ENCODE results near the gene PLCL1.

PLCL1 gene

DNA sequence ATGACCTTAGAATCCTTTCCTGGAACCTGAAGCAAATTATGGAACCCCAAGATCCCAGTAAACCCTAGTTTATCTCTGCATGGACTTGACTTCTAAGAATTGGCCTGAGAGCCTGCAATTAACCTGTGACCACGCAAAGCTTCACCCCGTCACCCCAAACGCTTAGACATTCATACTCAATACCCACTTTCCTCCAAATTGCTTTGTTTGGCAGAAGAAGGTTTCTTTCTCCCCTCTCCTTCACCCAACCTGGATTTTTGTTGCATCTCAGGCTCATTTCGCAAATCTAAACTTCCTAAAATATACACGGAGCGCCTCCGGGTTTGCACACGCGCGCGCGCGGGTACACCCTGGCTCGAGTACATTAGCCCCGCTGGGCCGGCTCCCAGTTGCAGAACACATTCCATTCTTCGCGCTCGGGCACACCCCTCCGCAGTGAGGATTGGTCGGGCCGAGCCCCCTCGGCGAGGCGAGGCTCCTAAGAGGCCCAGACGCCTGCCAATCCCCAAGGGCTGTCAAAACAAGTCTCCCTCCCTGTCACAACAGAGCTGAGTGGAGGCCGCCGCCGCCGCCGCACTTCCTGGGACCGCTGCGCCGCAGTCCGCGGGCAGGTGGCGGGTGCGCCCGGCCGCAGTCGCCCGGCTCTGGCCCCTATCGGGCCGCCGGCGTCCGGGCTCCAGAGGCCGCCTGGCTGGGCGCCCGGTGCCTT is at the start of gene PLCL1:
TSS of gene PLCL1 (plus strand) at position 545 of the 709 bp plus-strand sequence.
- peak; percentile 39 for FAIRE-seq

GRCh38 chr2:197759013-197759412 is 45.4 kb upstream of the PLCL1 start:
- no peak for FAIRE-seq

GRCh38 chr2:197759625-197760292 is 44.6 kb upstream of the PLCL1 start:
- FAIRE-seq: no peak

GRCh38 chr2:197760293-197760657 is 44.1 kb upstream of the PLCL1 start:
- FAIRE-seq: no peak

GRCh38 chr2:197777823-197778407 is 26.5 kb upstream of the PLCL1 start:
- peak; percentile 96 for FAIRE-seq

- FAIRE-seq: no peak
Observed at GRCh38 chr2:197779261-197779660, 25.1 kb upstream of the PLCL1 start.

DNA sequence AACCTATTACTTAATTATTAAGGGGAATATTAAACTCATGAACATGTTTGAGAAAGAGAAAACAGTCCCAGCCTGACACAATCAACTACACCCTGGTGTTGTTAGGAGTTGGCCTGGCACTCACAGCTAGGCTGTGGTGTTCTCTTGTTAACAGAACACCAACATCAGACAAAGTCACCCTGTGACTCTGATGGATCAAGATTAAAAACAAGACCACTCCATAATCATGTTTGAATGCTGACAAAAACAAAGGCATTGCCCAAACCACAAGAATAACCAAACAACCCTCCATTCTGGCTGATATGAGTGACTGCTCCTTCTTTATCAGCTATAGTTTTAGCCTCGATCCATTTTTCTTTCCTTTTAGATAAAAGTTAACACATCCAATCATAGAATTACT is 22.3 kb upstream of the PLCL1 start:
- FAIRE-seq: no peak

DNA sequence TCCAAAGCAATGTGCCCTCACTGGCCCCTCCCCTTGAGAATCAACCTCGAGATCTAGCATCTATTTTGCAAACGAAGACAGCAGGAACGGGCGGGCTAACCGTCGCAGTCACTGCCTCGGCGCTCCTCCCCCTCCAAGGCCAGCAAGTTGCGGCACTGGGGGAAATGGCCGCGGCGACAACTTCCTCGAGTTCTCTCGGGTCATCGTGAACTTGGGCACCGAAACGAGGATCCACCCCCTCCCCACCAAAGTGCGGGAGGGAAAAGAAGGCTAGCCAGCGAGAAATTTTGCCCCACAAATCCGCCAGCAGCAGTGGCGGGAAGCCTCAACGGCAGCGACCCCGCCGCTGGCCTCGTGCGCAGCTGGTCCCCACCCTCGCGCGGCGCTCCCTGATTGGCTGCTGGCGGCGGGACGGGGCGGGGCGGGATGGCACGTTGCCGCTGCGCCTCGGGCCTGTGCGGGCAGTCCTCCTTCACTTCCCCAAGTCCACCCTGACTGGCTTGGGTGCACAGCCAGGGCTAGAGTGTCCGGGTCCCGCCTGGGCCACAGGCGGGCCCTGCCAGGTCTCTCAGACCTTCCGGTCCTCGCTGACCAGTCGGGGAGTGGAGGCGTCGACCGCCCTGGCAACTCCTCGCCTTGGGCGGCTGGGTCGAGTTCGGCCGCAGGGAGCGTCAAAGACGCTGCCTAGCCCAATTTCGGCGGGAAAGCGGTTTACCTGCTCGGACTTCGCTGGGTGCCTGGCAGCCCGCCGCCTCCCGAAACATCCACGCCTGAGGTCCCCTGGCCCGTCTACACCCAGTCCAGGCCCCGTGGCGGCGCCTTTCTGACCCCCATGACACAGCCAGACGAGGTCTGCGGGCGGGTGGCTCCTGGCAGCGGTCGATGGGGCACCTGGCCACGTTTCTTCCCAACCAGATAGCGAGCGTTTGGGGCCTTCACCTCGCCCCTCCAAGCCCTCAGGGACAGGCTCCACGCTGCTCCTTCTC is 19.1 kb upstream of the PLCL1 start, which contains the start of gene BOLL:
TSS of gene BOLL (minus strand) at position 364 of the 986 bp plus-strand sequence. CDS start 3,469 bp downstream, outside the sequence.
- FAIRE-seq: no peak

DNA sequence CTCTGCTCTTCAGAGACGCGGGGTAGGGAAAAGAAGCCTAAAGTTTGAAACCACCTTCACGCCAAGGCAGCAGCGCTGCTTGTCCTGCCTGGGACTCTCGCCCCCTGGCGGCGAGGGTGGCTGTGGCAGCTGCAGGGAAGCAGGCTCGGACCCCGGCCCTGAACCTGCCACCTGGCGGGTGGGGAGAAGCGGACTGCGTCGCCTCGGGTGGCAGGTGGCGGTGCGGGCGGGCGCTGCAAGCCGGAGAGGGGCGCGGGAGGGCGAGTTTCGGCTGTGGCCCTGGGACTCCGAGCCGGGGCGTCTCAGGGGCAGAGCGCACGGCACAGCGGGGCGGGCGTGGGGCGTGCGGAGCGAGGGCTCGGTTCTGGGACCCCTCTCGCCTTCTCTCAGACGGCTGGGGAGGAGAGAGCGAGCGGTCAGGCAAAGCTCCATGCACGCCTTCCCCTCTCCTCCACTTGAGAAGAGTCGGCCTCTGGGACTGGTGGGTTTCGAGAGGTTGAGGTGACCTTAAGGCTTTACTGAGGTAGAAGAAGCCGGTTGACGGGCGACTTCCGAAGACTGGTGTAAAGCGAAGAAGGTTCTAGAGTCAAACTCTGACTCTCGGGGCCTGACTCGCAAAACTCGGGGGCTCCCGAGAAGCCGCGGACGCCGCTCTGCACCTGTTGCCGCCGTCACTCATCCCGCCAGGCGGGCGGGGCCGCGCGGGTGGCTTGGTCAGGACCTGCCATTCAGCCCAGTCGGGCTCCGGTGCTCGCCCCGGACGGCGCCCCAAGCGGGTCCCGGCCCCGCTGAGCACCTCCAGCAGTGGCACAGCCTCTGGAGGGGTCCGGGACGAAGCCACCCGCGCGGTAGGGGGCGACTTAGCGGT is 18.1 kb upstream of the PLCL1 start:
- no peak for FAIRE-seq

GRCh38 chr2:197793456-197793855 is 10.9 kb upstream of the PLCL1 start:
- FAIRE-seq: no peak

DNA sequence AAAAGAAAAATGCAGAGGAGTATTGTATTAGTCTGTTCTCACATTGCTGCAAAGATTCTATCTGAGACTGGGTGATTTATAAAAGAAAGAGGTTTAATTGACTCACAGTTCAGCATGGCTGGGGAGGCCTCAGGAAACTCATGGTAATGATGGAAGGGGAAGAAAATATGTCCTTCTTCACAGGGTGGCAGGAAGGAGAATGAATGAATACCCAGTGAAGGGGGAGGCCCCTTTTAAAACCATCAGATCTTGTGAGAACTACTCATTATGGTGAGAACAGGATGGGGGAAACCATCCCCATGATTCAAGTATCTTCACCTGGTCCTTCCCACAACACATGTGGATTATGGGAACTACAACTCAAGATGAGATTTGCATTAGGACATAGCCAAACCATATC is 9.1 kb upstream of the PLCL1 start:
- no peak for FAIRE-seq

- no peak for FAIRE-seq
Observed at GRCh38 chr2:197798187-197798586, 6.2 kb upstream of the PLCL1 start.

DNA sequence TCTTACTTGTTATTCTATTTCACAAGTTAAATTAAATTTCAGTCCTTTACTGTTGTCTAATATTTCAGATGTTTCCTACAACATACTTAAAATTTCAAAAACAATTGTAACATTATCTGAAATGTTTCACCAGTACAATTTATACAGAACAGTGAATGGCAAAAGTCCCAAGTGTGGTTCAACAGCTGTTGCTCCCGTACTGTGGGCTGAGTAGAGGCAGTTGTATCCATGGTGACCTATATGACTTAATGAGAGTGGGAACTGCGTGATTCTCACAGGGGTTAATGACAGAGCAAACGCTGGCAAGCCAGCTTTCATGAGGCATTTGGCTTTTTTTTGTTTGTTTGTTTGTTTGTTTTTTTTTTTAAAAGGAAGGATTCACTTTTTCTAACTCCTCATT is 5.3 kb upstream of the PLCL1 start:
- no peak for FAIRE-seq

- no peak for FAIRE-seq
Observed at GRCh38 chr2:197800091-197800490, 4.3 kb upstream of the PLCL1 start.

- no peak for FAIRE-seq
Observed at GRCh38 chr2:197801033-197801432, 3.4 kb upstream of the PLCL1 start.

DNA sequence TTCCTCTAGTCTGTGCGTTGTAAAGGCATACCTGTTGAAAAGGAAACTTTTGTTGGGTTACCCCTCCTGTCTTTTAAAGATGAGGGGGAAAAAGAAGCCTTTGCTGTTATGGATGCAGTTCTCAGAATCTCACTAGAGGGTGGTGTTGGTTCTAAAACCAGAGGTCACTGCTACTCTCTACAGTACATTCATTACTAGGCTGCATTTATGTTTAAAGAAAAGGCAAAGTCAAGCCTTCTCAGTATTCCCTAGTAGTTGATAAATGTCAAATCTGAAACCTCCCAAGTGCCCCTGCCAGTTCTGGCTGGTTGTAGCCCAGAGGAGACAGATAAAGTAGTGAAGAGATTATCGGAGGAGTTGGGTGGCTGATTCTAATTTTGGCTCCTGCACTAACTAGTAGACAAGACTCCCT is 1.4 kb upstream of the PLCL1 start:
- peak; percentile 64 for FAIRE-seq

GRCh38 chr2:197804758-197805714 is 643 bp downstream of the PLCL1 start:
- no peak for FAIRE-seq

GRCh38 chr2:197805715-197806633 is 1.6 kb downstream of the PLCL1 start:
- no peak for FAIRE-seq

DNA sequence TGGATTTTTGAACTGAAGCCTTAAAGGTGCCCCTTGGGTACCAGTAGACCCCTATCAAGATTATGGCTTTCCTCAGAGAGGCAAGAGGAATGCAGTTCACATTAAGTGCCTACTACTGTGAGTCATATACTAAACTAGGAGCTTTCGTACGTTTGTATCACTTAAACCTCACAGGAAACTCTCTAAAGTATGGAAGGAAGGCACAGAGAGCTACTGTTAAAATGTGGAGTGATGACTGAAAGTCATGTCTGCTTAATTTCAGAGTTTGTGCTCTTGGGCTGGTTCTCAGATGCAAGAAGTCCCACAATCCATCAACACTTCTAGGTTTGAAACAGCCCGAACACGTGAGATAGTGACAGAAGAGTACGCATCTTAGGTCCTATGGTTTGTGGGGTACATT is 4.7 kb downstream of the PLCL1 start:
- no peak for FAIRE-seq
